GM12878 (cell line): ENCODE data around the gene PGA3.

Source experiments
- CBX5 ChIP-seq: sonication (generic); IDR thresholded peaks from 2 replicates; pipeline ENCODE4 v1.6.1; 2016; ENCODE audit warnings: low read depth, moderate library complexity, mild to moderate bottlenecking, inconsistent platforms
- POLR2AphosphoS5 ChIP-seq: IDR thresholded peaks from 2 replicates; pipeline ENCODE4 v1.6.1; 2011; ENCODE audit warnings: mild to moderate bottlenecking, low read length, inconsistent platforms
- SIN3A ChIP-seq: IDR thresholded peaks from 2 replicates; pipeline ENCODE4 v1.6.1; 2012; ENCODE audit warnings: low read depth, low read length, improper control_type of control experiment
- SREBF1 ChIP-seq: IDR thresholded peaks from 2 replicates; pipeline ENCODE4 v1.6.1; 2012; ENCODE audit warnings: mild to moderate bottlenecking, low read length
- TAF1 ChIP-seq: IDR thresholded peaks from 2 replicates; pipeline ENCODE4 v1.6.1; 2011; ENCODE audit warnings: mild to moderate bottlenecking, low read depth, low read length, borderline replicate concordance
- TCF7 ChIP-seq: IDR thresholded peaks from 2 replicates; pipeline ENCODE4 v1.6.1; 2014; ENCODE audit warnings: antibody characterized with exemption, borderline replicate concordance
- YBX1 ChIP-seq: fragments of 450-650 bp; IDR thresholded peaks from 2 replicates; pipeline ENCODE4 v1.6.1; 2016; ENCODE audit warnings: antibody characterized with exemption
- TF ChIP-seq, protein P1 (sequence below): fragments of 150-350 bp; IDR thresholded peaks from 2 replicates; pipeline ENCODE4 v1.6.1; 2016; ENCODE audit warnings: low read depth, low read length
- TF ChIP-seq, protein P2 (sequence below): IDR thresholded peaks from 2 replicates; pipeline ENCODE4 v1.6.1; 2011; ENCODE audit warnings: low read depth, low read length, improper control_type of control experiment, borderline replicate concordance
- TF ChIP-seq, protein P3 (sequence below), 3 experiments: IDR thresholded peaks in 2 of 3; conservative IDR thresholded peaks in 1 of 3; 2 replicates each; pipeline ENCODE4 v1.5.1; 2011; ENCODE audit warnings: low read depth in 3 of 3, low read length in 3 of 3, mild to moderate bottlenecking in 3 of 3, control low read depth in 2 of 3, moderate library complexity in 2 of 3, inconsistent platforms in 1 of 3, mixed read lengths in 1 of 3; ENCODE audit not compliant: control insufficient read depth in 2 of 3, insufficient read depth in 1 of 3; ENCODE audit errors: extremely low read depth in 1 of 3

DNA sequence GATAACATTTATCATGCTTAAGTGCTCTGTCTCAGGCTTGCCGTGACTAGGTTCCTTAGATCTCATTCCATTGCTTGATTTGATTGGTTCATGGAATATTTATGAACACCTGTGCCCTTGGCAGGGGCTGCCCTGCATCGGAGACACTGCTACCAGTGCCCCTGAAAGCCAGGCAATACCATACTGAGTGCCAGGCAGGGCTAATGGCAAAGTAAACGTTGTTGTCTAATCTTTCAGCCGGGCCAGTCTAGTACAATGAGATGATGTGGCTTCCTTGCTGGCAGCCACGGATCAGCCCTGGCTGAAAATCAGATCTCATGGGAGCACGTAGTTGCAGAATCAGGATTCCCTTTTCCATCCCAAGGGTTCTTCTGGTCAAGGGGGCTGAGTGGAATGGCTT is 5.0 kb upstream of the PGA3 start:
- TF ChIP-seq, protein P1, sequence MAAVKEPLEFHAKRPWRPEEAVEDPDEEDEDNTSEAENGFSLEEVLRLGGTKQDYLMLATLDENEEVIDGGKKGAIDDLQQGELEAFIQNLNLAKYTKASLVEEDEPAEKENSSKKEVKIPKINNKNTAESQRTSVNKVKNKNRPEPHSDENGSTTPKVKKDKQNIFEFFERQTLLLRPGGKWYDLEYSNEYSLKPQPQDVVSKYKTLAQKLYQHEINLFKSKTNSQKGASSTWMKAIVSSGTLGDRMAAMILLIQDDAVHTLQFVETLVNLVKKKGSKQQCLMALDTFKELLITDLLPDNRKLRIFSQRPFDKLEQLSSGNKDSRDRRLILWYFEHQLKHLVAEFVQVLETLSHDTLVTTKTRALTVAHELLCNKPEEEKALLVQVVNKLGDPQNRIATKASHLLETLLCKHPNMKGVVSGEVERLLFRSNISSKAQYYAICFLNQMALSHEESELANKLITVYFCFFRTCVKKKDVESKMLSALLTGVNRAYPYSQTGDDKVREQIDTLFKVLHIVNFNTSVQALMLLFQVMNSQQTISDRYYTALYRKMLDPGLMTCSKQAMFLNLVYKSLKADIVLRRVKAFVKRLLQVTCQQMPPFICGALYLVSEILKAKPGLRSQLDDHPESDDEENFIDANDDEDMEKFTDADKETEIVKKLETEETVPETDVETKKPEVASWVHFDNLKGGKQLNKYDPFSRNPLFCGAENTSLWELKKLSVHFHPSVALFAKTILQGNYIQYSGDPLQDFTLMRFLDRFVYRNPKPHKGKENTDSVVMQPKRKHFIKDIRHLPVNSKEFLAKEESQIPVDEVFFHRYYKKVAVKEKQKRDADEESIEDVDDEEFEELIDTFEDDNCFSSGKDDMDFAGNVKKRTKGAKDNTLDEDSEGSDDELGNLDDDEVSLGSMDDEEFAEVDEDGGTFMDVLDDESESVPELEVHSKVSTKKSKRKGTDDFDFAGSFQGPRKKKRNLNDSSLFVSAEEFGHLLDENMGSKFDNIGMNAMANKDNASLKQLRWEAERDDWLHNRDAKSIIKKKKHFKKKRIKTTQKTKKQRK: no peak
- TF ChIP-seq POLR2AphosphoS5 (no peak), TAF1 (no peak), CBX5 (no peak), YBX1 (no peak), SREBF1 (no peak), TCF7 (no peak), SIN3A (no peak)
- TF ChIP-seq, protein P2, sequence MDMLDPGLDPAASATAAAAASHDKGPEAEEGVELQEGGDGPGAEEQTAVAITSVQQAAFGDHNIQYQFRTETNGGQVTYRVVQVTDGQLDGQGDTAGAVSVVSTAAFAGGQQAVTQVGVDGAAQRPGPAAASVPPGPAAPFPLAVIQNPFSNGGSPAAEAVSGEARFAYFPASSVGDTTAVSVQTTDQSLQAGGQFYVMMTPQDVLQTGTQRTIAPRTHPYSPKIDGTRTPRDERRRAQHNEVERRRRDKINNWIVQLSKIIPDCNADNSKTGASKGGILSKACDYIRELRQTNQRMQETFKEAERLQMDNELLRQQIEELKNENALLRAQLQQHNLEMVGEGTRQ: no peak
- TF ChIP-seq, protein P3, sequence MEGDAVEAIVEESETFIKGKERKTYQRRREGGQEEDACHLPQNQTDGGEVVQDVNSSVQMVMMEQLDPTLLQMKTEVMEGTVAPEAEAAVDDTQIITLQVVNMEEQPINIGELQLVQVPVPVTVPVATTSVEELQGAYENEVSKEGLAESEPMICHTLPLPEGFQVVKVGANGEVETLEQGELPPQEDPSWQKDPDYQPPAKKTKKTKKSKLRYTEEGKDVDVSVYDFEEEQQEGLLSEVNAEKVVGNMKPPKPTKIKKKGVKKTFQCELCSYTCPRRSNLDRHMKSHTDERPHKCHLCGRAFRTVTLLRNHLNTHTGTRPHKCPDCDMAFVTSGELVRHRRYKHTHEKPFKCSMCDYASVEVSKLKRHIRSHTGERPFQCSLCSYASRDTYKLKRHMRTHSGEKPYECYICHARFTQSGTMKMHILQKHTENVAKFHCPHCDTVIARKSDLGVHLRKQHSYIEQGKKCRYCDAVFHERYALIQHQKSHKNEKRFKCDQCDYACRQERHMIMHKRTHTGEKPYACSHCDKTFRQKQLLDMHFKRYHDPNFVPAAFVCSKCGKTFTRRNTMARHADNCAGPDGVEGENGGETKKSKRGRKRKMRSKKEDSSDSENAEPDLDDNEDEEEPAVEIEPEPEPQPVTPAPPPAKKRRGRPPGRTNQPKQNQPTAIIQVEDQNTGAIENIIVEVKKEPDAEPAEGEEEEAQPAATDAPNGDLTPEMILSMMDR (IDR thresholded peaks at IDR 0.05 in 2 of 3, conservative IDR thresholded peaks at IDR 0.05 in 1 of 3; ENCODE audit: control insufficient read depth in 2 of 3, extremely low read depth in 1 of 3, insufficient read depth in 1 of 3, low read depth in 3 of 3, low read length in 3 of 3): no peak
